AG09319 (cell line): ENCODE results near the gene ULK4.

Experiments used
- DNase-seq: peaks from one replicate; pipeline ENCODE4 v3.0.0-alpha.2; 2010; ENCODE audit warnings: low read depth; ENCODE audit errors: extremely low read depth
- TF ChIP-seq, protein P1 (sequence below): IDR thresholded peaks from 2 replicates; pipeline ENCODE4 v1.5.1; 2011; ENCODE audit warnings: low read depth, mild to moderate bottlenecking, inconsistent platforms, low read length, moderate library complexity

The ULK4 gene

GRCh38 chr3:41526995-41527573 lies 434.8 kb downstream of the ULK4 start:
- no peak for DNase-seq

DNA sequence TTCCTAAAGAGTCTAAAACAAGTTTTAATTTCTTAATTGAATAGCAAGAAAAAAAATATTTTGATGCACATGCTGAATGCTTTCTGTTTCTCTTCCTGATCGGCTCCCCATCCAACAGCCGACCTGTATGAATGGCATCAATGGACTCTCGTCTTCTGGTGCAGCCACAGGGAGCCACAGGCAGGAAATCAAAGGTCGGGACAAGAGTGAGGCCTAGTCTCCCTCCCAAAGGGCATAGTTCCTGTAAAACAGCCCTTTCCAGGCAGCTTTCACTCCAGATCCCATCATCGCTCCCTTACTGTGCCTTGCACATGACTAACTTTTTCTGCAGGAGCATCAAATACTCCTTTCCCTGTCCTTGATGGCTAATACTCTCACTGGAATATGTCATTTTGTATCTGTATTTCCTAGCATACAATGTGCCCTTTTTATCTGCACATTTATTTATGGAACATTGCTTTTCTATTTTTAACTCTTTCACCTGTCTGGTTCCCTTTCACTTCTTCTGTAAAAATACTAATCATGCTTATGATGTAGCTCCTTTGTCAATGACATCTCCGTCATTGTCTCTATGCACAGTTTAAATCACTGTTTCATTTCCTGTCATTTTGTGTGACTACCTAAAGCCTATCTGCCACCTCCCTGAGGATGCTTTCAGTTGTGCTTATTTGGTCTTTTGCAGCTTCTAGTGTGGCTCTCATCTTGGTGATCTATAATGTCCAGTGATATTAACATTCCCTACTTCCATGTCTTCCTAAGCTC lies 436.4 kb downstream of the ULK4 start:
- TF ChIP-seq, protein P1, sequence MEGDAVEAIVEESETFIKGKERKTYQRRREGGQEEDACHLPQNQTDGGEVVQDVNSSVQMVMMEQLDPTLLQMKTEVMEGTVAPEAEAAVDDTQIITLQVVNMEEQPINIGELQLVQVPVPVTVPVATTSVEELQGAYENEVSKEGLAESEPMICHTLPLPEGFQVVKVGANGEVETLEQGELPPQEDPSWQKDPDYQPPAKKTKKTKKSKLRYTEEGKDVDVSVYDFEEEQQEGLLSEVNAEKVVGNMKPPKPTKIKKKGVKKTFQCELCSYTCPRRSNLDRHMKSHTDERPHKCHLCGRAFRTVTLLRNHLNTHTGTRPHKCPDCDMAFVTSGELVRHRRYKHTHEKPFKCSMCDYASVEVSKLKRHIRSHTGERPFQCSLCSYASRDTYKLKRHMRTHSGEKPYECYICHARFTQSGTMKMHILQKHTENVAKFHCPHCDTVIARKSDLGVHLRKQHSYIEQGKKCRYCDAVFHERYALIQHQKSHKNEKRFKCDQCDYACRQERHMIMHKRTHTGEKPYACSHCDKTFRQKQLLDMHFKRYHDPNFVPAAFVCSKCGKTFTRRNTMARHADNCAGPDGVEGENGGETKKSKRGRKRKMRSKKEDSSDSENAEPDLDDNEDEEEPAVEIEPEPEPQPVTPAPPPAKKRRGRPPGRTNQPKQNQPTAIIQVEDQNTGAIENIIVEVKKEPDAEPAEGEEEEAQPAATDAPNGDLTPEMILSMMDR = no peak
- no peak for DNase-seq

More at GRCh38 chr3:41526995-41527573, 434.8 kb downstream of the ULK4 start:
- TF ChIP-seq, protein P1 = no peak

- no peak for DNase-seq
- TF ChIP-seq, protein P1 = no peak
Measured at GRCh38 chr3:41523897-41524296, 438.0 kb downstream of the ULK4 start.

- DNase-seq = no peak
- TF ChIP-seq, protein P1 = no peak
Measured at GRCh38 chr3:41522612-41523011, 439.3 kb downstream of the ULK4 start.

GRCh38 chr3:41521010-41521655 lies 440.8 kb downstream of the ULK4 start:
- TF ChIP-seq, protein P1 = no peak
- no peak for DNase-seq

DNA sequence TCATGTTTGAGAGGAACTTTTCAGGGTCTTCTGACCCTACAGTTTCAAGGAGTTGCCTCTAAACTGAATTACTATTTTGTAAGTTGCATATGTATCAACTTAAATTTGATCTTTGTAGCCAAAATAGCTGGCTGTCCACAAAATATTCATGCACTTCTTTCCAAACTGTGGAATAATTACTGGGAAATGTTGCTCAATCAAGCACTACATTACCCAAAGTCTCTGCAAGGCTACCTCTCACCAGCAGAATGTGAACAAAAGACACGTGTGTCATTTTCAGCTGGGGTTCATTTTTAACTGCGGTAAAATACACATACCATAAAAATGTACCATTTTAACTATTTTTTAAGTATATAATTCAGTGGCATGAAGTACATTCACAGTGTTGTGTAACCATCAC lies 442.2 kb downstream of the ULK4 start:
- TF ChIP-seq, protein P1 = no peak
- no peak for DNase-seq

DNA sequence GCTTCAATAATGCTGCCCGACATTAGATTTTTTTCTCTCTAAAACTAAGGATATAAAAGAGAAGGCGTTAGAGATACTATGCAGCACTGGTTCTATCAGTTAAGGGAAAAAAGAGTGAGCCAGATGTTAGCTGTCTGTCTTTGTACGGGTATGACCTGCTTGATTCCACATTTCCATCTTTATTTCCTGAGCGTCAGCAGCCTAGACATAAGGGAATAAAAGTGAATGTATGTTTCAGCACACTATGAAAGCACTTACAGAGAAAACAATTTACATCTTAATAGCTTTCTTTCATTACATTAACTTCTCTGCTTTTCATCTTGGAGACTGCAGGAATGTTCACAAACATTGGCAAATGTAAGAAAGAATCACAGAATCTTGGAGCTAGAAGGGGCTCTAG lies 443.3 kb downstream of the ULK4 start:
- TF ChIP-seq, protein P1 = no peak
- DNase-seq = no peak
